Subcutaneous abdominal adipose tissue (tissue), 5 donors: ENCODE measurements around the gene ALG10.
A peak's percentile ranks its signal among the peaks of the same experiment; 100 is the strongest.
"Not testable (repeated sequence)": the region's sequence is repeated elsewhere in the genome, so short reads cannot be mapped to it uniquely, and the experiment has no call there.

ENCODE experiments used
- H3K27ac ChIP-seq: one replicate; pipeline ENCODE4 v1.7.0; 2013; ENCODE audit warnings: low read depth, mild to moderate bottlenecking, inconsistent platforms, low read length, moderate library complexity
- H3K27me3 ChIP-seq, 5 donors: one replicate each; pipeline ENCODE4 v1.7.0; 2013; ENCODE audit warnings: low read length in 5 of 5, inconsistent platforms in 1 of 5; ENCODE audit not compliant: control insufficient read depth in 5 of 5, insufficient read depth in 4 of 5
- H3K36me3 ChIP-seq, 5 donors: one replicate each; pipeline ENCODE4 v1.7.0; 2013; ENCODE audit warnings: low read length in 5 of 5; ENCODE audit not compliant: control insufficient read depth in 5 of 5, insufficient read depth in 5 of 5
- H3K4me1 ChIP-seq, 5 donors: one replicate each; pipeline ENCODE4 v1.7.0; 2013; ENCODE audit warnings: low read length in 5 of 5, mild to moderate bottlenecking in 3 of 5, moderate library complexity in 1 of 5; ENCODE audit not compliant: control insufficient read depth in 5 of 5, insufficient read depth in 5 of 5
- H3K4me3 ChIP-seq, 5 donors: one replicate each; pipeline ENCODE4 v1.7.0; 2013; ENCODE audit warnings: low read length in 5 of 5, low read depth in 1 of 5
- H3K9ac ChIP-seq, 5 donors: one replicate each; pipeline ENCODE4 v1.7.0; 2013; ENCODE audit warnings: low read length in 5 of 5, mild to moderate bottlenecking in 4 of 5, moderate library complexity in 3 of 5
- H3K9me3 ChIP-seq, 5 donors: one replicate each; pipeline ENCODE4 v1.7.0; 2013; ENCODE audit warnings: low read length in 5 of 5; ENCODE audit not compliant: control insufficient read depth in 5 of 5
- donor health status: healthy.
- donor health status: healthy.
- donor health status: healthy.
- donor health status: healthy.
- donor health status: healthy.

ALG10 gene, protein sequence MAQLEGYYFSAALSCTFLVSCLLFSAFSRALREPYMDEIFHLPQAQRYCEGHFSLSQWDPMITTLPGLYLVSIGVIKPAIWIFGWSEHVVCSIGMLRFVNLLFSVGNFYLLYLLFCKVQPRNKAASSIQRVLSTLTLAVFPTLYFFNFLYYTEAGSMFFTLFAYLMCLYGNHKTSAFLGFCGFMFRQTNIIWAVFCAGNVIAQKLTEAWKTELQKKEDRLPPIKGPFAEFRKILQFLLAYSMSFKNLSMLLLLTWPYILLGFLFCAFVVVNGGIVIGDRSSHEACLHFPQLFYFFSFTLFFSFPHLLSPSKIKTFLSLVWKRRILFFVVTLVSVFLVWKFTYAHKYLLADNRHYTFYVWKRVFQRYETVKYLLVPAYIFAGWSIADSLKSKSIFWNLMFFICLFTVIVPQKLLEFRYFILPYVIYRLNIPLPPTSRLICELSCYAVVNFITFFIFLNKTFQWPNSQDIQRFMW

GRCh38 chr12:34022079-34022830 is at the start of gene ALG10:
TSS of gene ALG10 (plus strand) at chr12:34022496. CDS start at chr12:34022600, 104 bp downstream.
- H3K27me3 ChIP-seq = no peaks in the 10 kb centered on the region
- no peaks in the 10 kb centered on the region for H3K9me3 ChIP-seq
- H3K4me3 ChIP-seq = peak within 1 kb of the TSS; percentile 78 to 92 (median 84)
- peak within 1 kb of the TSS; percentile 75 for H3K27ac ChIP-seq
- H3K36me3 ChIP-seq = peaks cover 0 to 7% (median 4%) of the 10 kb centered on the region in 5 donors
- peaks cover 0 to 18% (median 10%) of the 10 kb centered on the region in 5 donors for H3K4me1 ChIP-seq
- H3K9ac ChIP-seq = peak within 1 kb of the TSS; percentile 71 to 96 (median 92)

- H3K27me3 ChIP-seq, H3K4me1 ChIP-seq, H3K9me3 ChIP-seq, H3K36me3 ChIP-seq, H3K9ac ChIP-seq, H3K4me3 ChIP-seq, H3K27ac ChIP-seq: not testable (repeated sequence)
These were observed 49.4 kb upstream of the ALG10 start for GRCh38 chr12:33972884-33973283.

DNA sequence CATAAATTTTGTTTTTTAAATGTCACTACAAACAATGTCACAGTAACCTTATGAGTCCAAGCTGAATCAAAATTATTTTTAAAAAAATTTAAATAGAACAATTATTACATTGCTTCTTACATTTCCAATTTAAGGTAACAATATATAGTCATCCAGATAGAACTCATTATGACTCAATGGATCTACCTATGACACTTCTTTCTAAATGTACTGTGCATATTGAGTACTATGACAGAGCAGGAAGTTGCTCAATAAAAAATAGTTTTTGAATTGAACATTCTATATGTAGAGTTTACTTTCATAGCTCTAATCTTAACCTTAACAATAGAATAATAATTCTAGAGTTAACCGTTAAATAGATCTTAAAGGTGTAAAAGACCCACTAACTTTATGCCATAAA is 44.4 kb upstream of the ALG10 start:
- Histone ChIP-seq H3K27me3 (no peaks in the 10 kb centered on the region), H3K4me3 (no peak overlapping the region), H3K36me3 (no peaks in the 10 kb centered on the region), H3K4me1 (no peaks in the 10 kb centered on the region), H3K9ac (no peak overlapping the region), H3K9me3 (peaks cover 0 to 2% (median 0%) of the 10 kb centered on the region in 5 donors), H3K27ac (no peak overlapping the region)

DNA sequence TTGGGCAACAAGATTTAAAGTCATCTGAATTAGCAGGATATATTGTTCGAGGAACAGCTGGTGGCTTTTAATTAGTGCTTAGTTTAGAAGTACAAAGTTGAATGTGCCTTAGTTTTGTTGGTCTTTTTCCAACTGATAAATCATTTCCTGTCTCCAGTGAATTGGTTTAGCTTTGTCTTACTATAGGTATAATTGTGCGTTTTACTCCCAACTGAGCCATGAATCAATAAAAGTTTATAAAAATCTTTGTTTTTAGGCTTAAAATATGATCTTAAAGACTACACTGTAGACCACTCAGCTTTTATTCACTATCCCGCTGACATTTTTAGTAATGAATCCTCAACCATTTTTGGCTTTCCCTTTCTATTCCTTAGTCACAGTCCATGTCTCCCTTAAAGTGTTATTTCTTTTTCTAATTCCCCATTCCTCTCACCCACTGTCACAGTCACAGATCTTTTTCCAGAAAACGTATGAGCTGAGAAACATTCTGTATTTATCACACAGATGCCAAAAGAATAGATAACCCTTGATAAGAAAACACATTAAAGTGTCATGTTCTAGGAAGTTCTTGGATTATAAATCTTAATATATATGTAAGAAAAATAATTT is 34.0 kb upstream of the ALG10 start:
- Histone ChIP-seq H3K27ac (no peak overlapping the region), H3K9me3 (no peaks in the 10 kb centered on the region), H3K27me3 (no peaks in the 10 kb centered on the region), H3K4me1 (no peaks in the 10 kb centered on the region), H3K36me3 (no peaks in the 10 kb centered on the region), H3K4me3 (no peak overlapping the region), H3K9ac (no peak overlapping the region)

GRCh38 chr12:33988913-33989312 is 33.4 kb upstream of the ALG10 start:
- no peaks in the 10 kb centered on the region for H3K36me3 ChIP-seq
- no peak overlapping the region for H3K27ac ChIP-seq
- no peak overlapping the region for H3K9ac ChIP-seq
- no peaks in the 10 kb centered on the region for H3K4me1 ChIP-seq
- H3K4me3 ChIP-seq = no peak overlapping the region
- no peaks in the 10 kb centered on the region for H3K9me3 ChIP-seq
- no peaks in the 10 kb centered on the region for H3K27me3 ChIP-seq

DNA sequence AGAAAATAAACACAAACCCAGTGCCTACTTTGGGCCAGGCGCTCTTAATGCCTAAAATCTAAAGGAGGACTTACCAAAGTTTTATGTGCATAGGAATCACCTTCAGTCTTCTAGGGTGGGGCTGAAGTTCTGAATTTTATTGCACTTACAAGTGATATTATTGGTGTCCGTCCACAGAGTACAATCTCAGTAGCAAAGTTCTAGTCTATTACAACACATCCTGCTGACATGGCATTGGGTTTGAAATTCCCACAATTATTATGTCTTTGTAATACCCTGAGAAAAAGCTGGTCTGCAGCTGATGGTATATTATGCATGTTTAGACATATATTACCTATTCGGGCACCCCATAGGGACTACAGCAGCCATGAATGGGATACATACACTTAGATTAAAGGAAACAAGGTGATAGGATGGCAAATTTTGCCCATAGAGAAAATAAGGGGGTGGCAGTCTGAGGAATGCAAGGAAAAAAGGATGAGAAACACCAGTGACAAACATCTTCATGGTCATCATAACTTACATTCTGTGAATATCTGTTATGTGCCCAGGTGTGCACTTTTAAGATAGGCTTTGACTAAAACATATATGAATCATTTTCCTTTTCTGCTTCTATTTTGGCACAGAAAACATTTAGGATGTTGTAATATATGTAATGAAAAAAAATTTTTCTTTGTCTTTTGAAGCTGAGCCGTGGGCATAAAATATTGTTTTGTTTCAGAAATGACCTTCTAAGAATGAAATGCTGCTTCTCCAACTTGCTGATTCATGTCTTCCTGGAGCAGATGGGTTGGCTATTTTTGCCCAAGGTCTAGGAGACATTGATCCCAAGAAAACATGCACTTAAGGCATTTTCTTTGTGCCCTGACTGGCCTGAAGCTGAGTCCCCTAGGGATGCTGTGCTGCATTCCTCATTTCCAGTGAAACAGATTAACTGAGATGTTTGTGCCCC is 27.2 kb upstream of the ALG10 start:
- H3K36me3 ChIP-seq = no peaks in the 10 kb centered on the region

GRCh38 chr12:34008835-34009234 is 13.5 kb upstream of the ALG10 start:
- not testable (repeated sequence) for H3K9ac ChIP-seq, H3K4me1 ChIP-seq, H3K9me3 ChIP-seq, H3K27ac ChIP-seq, H3K36me3 ChIP-seq, H3K4me3 ChIP-seq, H3K27me3 ChIP-seq

More for the DNA sequence above, 27.2 kb upstream of the ALG10 start:
- no peaks in the 10 kb centered on the region for H3K4me1 ChIP-seq
- H3K9me3 ChIP-seq = no peaks in the 10 kb centered on the region
- no peak overlapping the region for H3K4me3 ChIP-seq
- H3K9ac ChIP-seq = no peak overlapping the region
- no peak overlapping the region for H3K27ac ChIP-seq
- peaks cover 0 to 2% (median 0%) of the 10 kb centered on the region in 5 donors for H3K27me3 ChIP-seq

GRCh38 chr12:34016361-34016760 is 5.9 kb upstream of the ALG10 start:
- Histone ChIP-seq H3K27me3 (no peaks in the 10 kb centered on the region), H3K4me1 (peaks cover 0 to 3% (median 0%) of the 10 kb centered on the region in 5 donors), H3K4me3 (no peak overlapping the region), H3K9me3 (no peaks in the 10 kb centered on the region), H3K9ac (no peak overlapping the region), H3K27ac (no peak overlapping the region), H3K36me3 (no peaks in the 10 kb centered on the region)

DNA sequence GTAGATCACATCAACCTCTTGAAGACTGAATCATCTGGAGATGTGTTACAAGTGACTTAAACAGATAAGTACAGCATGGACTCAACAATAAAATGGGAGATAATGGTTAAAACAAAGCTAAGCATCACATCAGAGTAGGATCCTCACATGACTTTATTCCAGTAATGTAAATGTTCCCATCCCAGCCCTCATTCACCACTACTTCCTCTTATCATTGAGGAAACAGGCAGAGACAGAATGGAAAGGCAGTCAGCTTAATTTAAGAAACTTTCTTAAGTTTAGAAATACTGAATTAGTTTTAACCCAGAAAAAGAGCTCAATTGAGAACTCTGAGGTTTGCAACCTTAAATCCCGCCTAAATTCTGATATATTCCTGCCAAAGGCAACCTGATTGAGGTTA is 1.2 kb upstream of the ALG10 start:
- Histone ChIP-seq H3K27ac (no peak overlapping the region), H3K4me1 (peaks cover 0 to 20% (median 10%) of the 10 kb centered on the region in 5 donors), H3K36me3 (peaks cover 0 to 7% (median 4%) of the 10 kb centered on the region in 5 donors), H3K27me3 (no peaks in the 10 kb centered on the region), H3K9ac (no peak overlapping the region), H3K4me3 (no peak overlapping the region), H3K9me3 (no peaks in the 10 kb centered on the region)
